AG10803 (cell line): Measurements from ENCODE around the gene CDS1.

Source experiments
- DNase-seq: peaks from one replicate; pipeline ENCODE4 v3.0.0; 2010; ENCODE audit warnings: low read depth
- H3K4me3 ChIP-seq: 2 replicates; pipeline ENCODE4 v1.5.1; 2011; ENCODE audit warnings: mild to moderate bottlenecking, low read length, control low read depth
- TF ChIP-seq, protein P1 (sequence below): conservative IDR thresholded peaks from 2 replicates; pipeline ENCODE4 v1.5.1; 2011; ENCODE audit warnings: mild to moderate bottlenecking, low read length, control low read depth, inconsistent platforms

The CDS1 gene

GRCh38 chr4:84579403-84579776 is 3.5 kb upstream of the CDS1 start:
- DNase-seq: no peak
- TF ChIP-seq, protein P1, sequence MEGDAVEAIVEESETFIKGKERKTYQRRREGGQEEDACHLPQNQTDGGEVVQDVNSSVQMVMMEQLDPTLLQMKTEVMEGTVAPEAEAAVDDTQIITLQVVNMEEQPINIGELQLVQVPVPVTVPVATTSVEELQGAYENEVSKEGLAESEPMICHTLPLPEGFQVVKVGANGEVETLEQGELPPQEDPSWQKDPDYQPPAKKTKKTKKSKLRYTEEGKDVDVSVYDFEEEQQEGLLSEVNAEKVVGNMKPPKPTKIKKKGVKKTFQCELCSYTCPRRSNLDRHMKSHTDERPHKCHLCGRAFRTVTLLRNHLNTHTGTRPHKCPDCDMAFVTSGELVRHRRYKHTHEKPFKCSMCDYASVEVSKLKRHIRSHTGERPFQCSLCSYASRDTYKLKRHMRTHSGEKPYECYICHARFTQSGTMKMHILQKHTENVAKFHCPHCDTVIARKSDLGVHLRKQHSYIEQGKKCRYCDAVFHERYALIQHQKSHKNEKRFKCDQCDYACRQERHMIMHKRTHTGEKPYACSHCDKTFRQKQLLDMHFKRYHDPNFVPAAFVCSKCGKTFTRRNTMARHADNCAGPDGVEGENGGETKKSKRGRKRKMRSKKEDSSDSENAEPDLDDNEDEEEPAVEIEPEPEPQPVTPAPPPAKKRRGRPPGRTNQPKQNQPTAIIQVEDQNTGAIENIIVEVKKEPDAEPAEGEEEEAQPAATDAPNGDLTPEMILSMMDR: no peak
- no peak overlapping the region for H3K4me3 ChIP-seq

GRCh38 chr4:84582302-84582987 is 482 bp upstream of the CDS1 start:
- TF ChIP-seq, protein P1: no peak
- DNase-seq: peak; percentile 24
- peak overlapping the region; percentile 57 for H3K4me3 ChIP-seq

GRCh38 chr4:84583876-84584380 is 1.0 kb downstream of the CDS1 start:
- H3K4me3 ChIP-seq: peak overlapping the region; percentile 57
- TF ChIP-seq, protein P1: no peak
- DNase-seq: no peak

DNA sequence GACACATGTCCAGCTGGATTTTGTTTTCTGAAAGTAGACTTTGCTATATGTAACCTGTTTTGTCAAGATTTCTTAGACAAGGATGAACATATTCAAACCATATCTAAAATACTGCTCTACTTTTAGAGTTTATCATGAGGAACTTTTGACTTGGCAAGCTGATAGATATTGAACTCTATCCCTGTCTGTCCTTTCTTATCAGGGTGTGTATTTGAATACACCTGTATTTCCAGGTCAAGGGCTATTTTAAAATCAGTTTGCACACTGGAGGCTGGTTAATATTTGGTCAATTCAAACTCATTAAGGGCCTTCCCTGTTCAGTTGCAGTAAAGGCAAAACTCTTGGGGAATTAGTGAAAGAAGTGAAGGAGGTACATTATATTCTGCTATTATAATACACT is 2.3 kb downstream of the CDS1 start:
- no peak for DNase-seq
- TF ChIP-seq, protein P1: no peak
- no peak overlapping the region for H3K4me3 ChIP-seq

- TF ChIP-seq, protein P1: no peak
- H3K4me3 ChIP-seq: no peak overlapping the region
- no peak for DNase-seq
Observed at GRCh38 chr4:84594724-84595123, 11.8 kb downstream of the CDS1 start.

DNA sequence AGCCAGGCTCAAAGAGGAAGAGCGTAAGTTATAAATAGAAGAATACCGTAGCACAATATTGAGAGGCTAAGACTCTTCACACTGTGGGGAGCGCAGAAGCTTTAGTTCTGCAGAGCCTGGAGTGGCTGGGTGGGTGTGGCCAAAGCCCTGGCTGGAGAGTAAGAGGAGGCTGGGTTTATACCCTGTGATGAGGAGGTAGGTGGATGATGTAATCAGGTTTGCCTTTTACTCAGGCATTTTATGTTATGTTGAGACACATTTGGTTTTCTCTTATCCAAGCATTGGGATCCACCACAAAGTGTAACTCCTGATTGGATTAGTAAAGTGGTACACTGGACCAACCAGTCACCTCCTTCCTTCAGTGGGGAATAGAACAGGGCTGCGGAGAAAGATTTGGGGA is 13.9 kb downstream of the CDS1 start:
- TF ChIP-seq, protein P1: no peak
- DNase-seq: no peak

GRCh38 chr4:84597450-84597849 is 14.5 kb downstream of the CDS1 start:
- TF ChIP-seq, protein P1: no peak
- no peak overlapping the region for H3K4me3 ChIP-seq
- DNase-seq: no peak

More for the DNA sequence above, 13.9 kb downstream of the CDS1 start:
- H3K4me3 ChIP-seq: no peak overlapping the region
